HCT116 (cell line): Measurements from ENCODE around the gene MRPL21. TPM values are rescaled to one million over a fixed set of nuclear protein-coding genes. Genes with fewer than 3 reads are reported as not detected.

Experiments
- ATAC-seq: fragments of 200-7000 bp; cut with Tn5 transposase; 2 replicates; pipeline ENCODE4 v1.9.1; 2020; ENCODE audit warnings: mild to moderate bottlenecking, moderate library complexity
- BruUV-seq: library from RNA; stranded (reverse); fragments of 400-500 nt; replicated peaks from 2 replicates; lab custom pipeline; 2021; lab: Mats Ljungman, UMichigan
- CTCF ChIA-PET: fragments of 300-600 bp; sonication (Branson Sonifier 250); formaldehyde crosslinking; loops from one replicate; lab custom pipeline; 2021; ENCODE audit warnings: antibody characterized with exemption; lab: Charles Lee
- POLR2A ChIA-PET: fragments of 300-600, 350-600 bp; sonication (Branson Sonifier 250); formaldehyde crosslinking; loops from one replicate; lab custom pipeline; 2021; ENCODE audit warnings: antibody characterized with exemption; lab: Charles Lee
- RAD21 ChIA-PET, 2 experiments: fragments of 300-600 bp; sonication (Branson Sonifier 250); formaldehyde crosslinking; loops; one replicate each; lab custom pipeline; 2023; ENCODE audit warnings: low total read pairs in 2 of 2; ENCODE audit not compliant: uncharacterized antibody in 2 of 2, unreplicated experiment in 2 of 2, low non-redundant PET in 1 of 2; lab: Charles Lee
- DNase-seq: peaks from one replicate; pipeline ENCODE4 v3.0.0-alpha.2; 2010; ENCODE audit warnings: low read depth, low spot score
- H2AFZ ChIP-seq: fragments of 200-600 bp; shearing (Covaris generic), sonication (generic); 2 replicates; pipeline ENCODE4 v1.6.1; 2017; ENCODE audit warnings: low read depth, mixed run types, mixed read lengths, antibody characterized with exemption, low read length; ENCODE audit not compliant: poor library complexity, severe bottlenecking
- H3K27ac ChIP-seq: 2 replicates; pipeline ENCODE4 v1.5.1; 2012; ENCODE audit warnings: low read depth, low read length
- H3K27me3 ChIP-seq: fragments of 200-600 bp; sonication (generic); 2 replicates; pipeline ENCODE4 v1.6.1; 2016; ENCODE audit warnings: mixed run types, low read length, mixed read lengths; ENCODE audit not compliant: insufficient read depth
- H3K36me3 ChIP-seq, 2 experiments: fragments of 200-500 bp in 1 of 2; fragments of 200-600 bp in 1 of 2; sonication (Bioruptor generic) in 1 of 2; sonication (generic) in 1 of 2; 2 replicates each; pipeline versions ENCODE4 v1.5.1 to v1.6.1; 2014 to 2016; ENCODE audit warnings: low read length in 2 of 2, inconsistent platforms in 1 of 2, mixed read lengths in 1 of 2, mixed run types in 1 of 2; ENCODE audit not compliant: insufficient read depth in 2 of 2, control insufficient read depth in 1 of 2
- H3K4me1 ChIP-seq, 2 experiments: fragments of 200-600 bp in 1 of 2; sonication (generic) in 1 of 2; 2 replicates each; pipeline versions ENCODE4 v1.5.1 to v1.6.1; 2012 to 2017; ENCODE audit warnings: low read length in 2 of 2, inconsistent platforms in 1 of 2, mild to moderate bottlenecking in 1 of 2, mixed read lengths in 1 of 2, mixed run types in 1 of 2, moderate library complexity in 1 of 2; ENCODE audit not compliant: insufficient read depth in 2 of 2, control insufficient read depth in 1 of 2
- H3K4me2 ChIP-seq: fragments of 200-600 bp; sonication (generic); 2 replicates; pipeline ENCODE4 v1.6.1; 2017; ENCODE audit warnings: mixed run types, low read length, mixed read lengths
- H3K4me3 ChIP-seq, 2 experiments: fragments of 200-600 bp in 1 of 2; sonication (generic) in 1 of 2; replicated peaks in 1 of 2; 2 replicates each; pipeline ENCODE4 v1.5.1; 2011 to 2016; ENCODE audit warnings: low read length in 2 of 2, control low read depth in 1 of 2, low read depth in 1 of 2, mild to moderate bottlenecking in 1 of 2, mixed read lengths in 1 of 2, mixed run types in 1 of 2
- H3K79me2 ChIP-seq: fragments of 200-600 bp; sonication (generic); 2 replicates; pipeline ENCODE4 v1.6.1; 2017; ENCODE audit warnings: mild to moderate bottlenecking, mixed run types, low read length, moderate library complexity, mixed read lengths; ENCODE audit not compliant: insufficient read depth
- H3K9ac ChIP-seq: fragments of 200-600 bp; sonication (generic); 2 replicates; pipeline ENCODE4 v1.6.1; 2016; ENCODE audit warnings: low read length, mixed read lengths
- H3K9me2 ChIP-seq: fragments of 200-600 bp; sonication (generic), shearing (Covaris generic); 2 replicates; pipeline ENCODE4 v1.6.1; 2017; ENCODE audit warnings: mixed run types, mild to moderate bottlenecking, moderate library complexity; ENCODE audit not compliant: insufficient read depth
- H3K9me3 ChIP-seq, 2 experiments: fragments of 200-500 bp in 1 of 2; fragments of 200-600 bp in 1 of 2; sonication (Bioruptor generic) in 1 of 2; sonication (generic) in 1 of 2; 2 replicates each; pipeline ENCODE4 v1.6.1; 2014 to 2017; ENCODE audit warnings: low read length in 2 of 2, mixed read lengths in 2 of 2, inconsistent platforms in 1 of 2, low read depth in 1 of 2, mild to moderate bottlenecking in 1 of 2, mixed run types in 1 of 2, moderate library complexity in 1 of 2; ENCODE audit not compliant: control insufficient read depth in 1 of 2, insufficient read depth in 1 of 2
- H4K20me1 ChIP-seq: fragments of 200-600 bp; sonication (generic), shearing (Covaris generic); 2 replicates; pipeline ENCODE4 v1.6.1; 2017; ENCODE audit warnings: mixed run types, mild to moderate bottlenecking, moderate library complexity; ENCODE audit not compliant: insufficient read depth
- ATF3 ChIP-seq: IDR thresholded peaks from 2 replicates; pipeline ENCODE4 v1.6.1; 2012
- CBX3 ChIP-seq: IDR thresholded peaks from 2 replicates; pipeline ENCODE4 v1.6.1; 2012; ENCODE audit warnings: low read depth
- CEBPB ChIP-seq: IDR thresholded peaks from 2 replicates; pipeline ENCODE4 v1.6.1; 2012; ENCODE audit warnings: low read depth
- EGR1 ChIP-seq: IDR thresholded peaks from 2 replicates; pipeline ENCODE4 v1.6.1; 2012; ENCODE audit warnings: low read depth
- ELF1 ChIP-seq: IDR thresholded peaks from 2 replicates; pipeline ENCODE4 v1.6.1; 2012; ENCODE audit warnings: low read depth, borderline replicate concordance
- EZH2 ChIP-seq: fragments of 200-600 bp; sonication (generic); IDR thresholded peaks from 2 replicates; pipeline ENCODE4 v1.6.1; 2017; ENCODE audit warnings: antibody characterized with exemption, mixed run types
- FOSL1 ChIP-seq: IDR thresholded peaks from 2 replicates; pipeline ENCODE4 v1.6.1; 2012; ENCODE audit warnings: low read depth
- JUND ChIP-seq: IDR thresholded peaks from 2 replicates; pipeline ENCODE4 v1.6.1; 2012
- RAD21 ChIP-seq: IDR thresholded peaks from 2 replicates; pipeline ENCODE4 v1.6.1; 2012; ENCODE audit warnings: low read depth, mild to moderate bottlenecking
- REST ChIP-seq: IDR thresholded peaks from 2 replicates; pipeline ENCODE4 v1.6.1; 2012; ENCODE audit warnings: low read depth
- SRF ChIP-seq: IDR thresholded peaks from 2 replicates; pipeline ENCODE4 v1.6.1; 2012; ENCODE audit warnings: low read depth
- TCF7L2 ChIP-seq: IDR thresholded peaks from 2 replicates; pipeline ENCODE4 v1.7.0; 2011; ENCODE audit warnings: borderline replicate concordance, inconsistent platforms; ENCODE audit not compliant: insufficient read depth, insufficient read length; ENCODE audit errors: extremely low read depth
- YY1 ChIP-seq: IDR thresholded peaks from 2 replicates; pipeline ENCODE4 v1.6.1; 2011; ENCODE audit warnings: low read length, low read depth, moderate library complexity, mild to moderate bottlenecking; ENCODE audit not compliant: insufficient replicate concordance; ENCODE audit errors: extremely low read depth
- ZFX ChIP-seq: fragments of 450-650 bp; IDR thresholded peaks from 2 replicates; pipeline ENCODE4 v1.6.1; 2017
- ZNF274 ChIP-seq: fragments of 200-500 bp; sonication (Bioruptor generic); IDR thresholded peaks from 2 replicates; pipeline ENCODE4 v1.6.1; 2014; ENCODE audit warnings: mild to moderate bottlenecking, low read depth, low read length, inconsistent platforms
- intact Hi-C: fragments of 100-400 bp; cut with micrococcal nuclease; formaldehyde crosslinking; loops from 2 replicates; pipeline ENCODE4 v1.10.0; 2022
- total RNA-seq: library from RNA; stranded (reverse); gene quantifications from one replicate; pipeline ENCODE4 v1.2.1, GENCODE V29; 2021; ENCODE audit not compliant: unreplicated experiment
- TF ChIP-seq, protein P1 (sequence below): IDR thresholded peaks from 2 replicates; pipeline ENCODE4 v1.6.1; 2011; ENCODE audit warnings: mild to moderate bottlenecking, low read length, moderate library complexity; ENCODE audit not compliant: insufficient replicate concordance; ENCODE audit errors: extremely low read depth
- TF ChIP-seq, protein P2 (sequence below): IDR thresholded peaks from 2 replicates; pipeline ENCODE4 v1.6.1; 2012

Gene MRPL21
- total RNA-seq, 1 experiment from 2014 or later = 90.2 TPM

DNA sequence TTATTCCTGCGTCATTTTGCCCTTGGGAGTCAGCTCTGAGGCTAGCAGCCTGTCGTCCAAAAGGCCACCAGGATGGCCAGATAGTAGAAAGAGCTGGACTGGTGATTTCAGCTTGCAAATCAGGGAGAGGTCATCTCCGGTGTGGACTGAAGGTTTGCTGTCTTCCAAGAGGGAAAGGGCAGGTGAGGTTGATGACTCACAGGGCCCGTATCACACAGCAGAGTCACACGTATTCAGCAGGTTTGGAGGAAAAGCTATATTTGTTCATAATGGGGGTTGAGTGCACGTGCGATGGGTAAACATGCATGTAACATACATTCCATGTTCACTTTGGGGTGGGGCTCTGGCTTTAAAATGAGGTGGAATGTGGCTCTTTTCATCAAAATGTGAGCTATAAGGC, 25.6 kb downstream of the MRPL21 start:
- BruUV-seq = no TSS peak
- H3K36me3 ChIP-seq = no peaks in the 10 kb centered on the region
- no peak overlapping the region for H3K4me2 ChIP-seq
- no peak overlapping the region for H3K4me3 ChIP-seq
- 0 out of 2 replicates have a peak, but pooled peaks cover 6% of the 10 kb centered on the region for H3K27me3 ChIP-seq
- no peak overlapping the region for H2AFZ ChIP-seq
- no peak overlapping the region for H3K9ac ChIP-seq
- no peak for ATAC-seq
- RAD21 ChIA-PET = no interaction called here
- no peaks in the 10 kb centered on the region for H4K20me1 ChIP-seq
- no peaks in the 10 kb centered on the region for H3K9me3 ChIP-seq
- H3K27ac ChIP-seq = no peak overlapping the region
- H3K9me2 ChIP-seq = no peaks in the 10 kb centered on the region
- H3K4me1 ChIP-seq = peaks cover 0 to 6% of the 10 kb centered on the region in 2 experiments; a peak in 2 of 4 replicates
- TF ChIP-seq TCF7L2 = no peak
- no peak for TF ChIP-seq ZFX
- TF ChIP-seq YY1 = no peak
- TF ChIP-seq ELF1 = no peak
- no peak for TF ChIP-seq RAD21
- no peak for TF ChIP-seq FOSL1
- TF ChIP-seq CBX3 = no peak
- no peak for TF ChIP-seq ZNF274
- TF ChIP-seq, protein P1, sequence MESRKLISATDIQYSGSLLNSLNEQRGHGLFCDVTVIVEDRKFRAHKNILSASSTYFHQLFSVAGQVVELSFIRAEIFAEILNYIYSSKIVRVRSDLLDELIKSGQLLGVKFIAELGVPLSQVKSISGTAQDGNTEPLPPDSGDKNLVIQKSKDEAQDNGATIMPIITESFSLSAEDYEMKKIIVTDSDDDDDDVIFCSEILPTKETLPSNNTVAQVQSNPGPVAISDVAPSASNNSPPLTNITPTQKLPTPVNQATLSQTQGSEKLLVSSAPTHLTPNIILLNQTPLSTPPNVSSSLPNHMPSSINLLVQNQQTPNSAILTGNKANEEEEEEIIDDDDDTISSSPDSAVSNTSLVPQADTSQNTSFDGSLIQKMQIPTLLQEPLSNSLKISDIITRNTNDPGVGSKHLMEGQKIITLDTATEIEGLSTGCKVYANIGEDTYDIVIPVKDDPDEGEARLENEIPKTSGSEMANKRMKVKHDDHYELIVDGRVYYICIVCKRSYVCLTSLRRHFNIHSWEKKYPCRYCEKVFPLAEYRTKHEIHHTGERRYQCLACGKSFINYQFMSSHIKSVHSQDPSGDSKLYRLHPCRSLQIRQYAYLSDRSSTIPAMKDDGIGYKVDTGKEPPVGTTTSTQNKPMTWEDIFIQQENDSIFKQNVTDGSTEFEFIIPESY = no peak
- no peak for TF ChIP-seq ATF3
- TF ChIP-seq EGR1 = no peak
- no peak for TF ChIP-seq JUND
- no peak for TF ChIP-seq SRF
- TF ChIP-seq REST = no peak
- TF ChIP-seq, protein P2, sequence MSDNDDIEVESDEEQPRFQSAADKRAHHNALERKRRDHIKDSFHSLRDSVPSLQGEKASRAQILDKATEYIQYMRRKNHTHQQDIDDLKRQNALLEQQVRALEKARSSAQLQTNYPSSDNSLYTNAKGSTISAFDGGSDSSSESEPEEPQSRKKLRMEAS = no peak
- no peak for TF ChIP-seq EZH2
- TF ChIP-seq CEBPB = no peak
- TF ChIP-seq, all 23 proteins: peak for 0
- ChIA-PET POLR2A (no interaction called here), CTCF (no interaction called here)
- no peaks in the 10 kb centered on the region for H3K79me2 ChIP-seq
- no peak for DNase-seq
- intact Hi-C loops = no loop called here
